Activated CD4-positive, alpha-beta T cell treated with anti-CD3 and anti-CD28 coated beads for 36 hours (primary cell): ENCODE data around the gene TAF5L. TPM values are rescaled to one million over a fixed set of nuclear protein-coding genes. Genes with fewer than 3 reads are reported as not detected.
"Not testable (repeated sequence)": the region's sequence is repeated elsewhere in the genome, so short reads cannot be mapped to it uniquely, and the experiment has no call there.

Experiments used
- ATAC-seq: fragments of 200-7000 bp; cut with Tn5 transposase; one replicate; pipeline ENCODE4 v1.10.0; 2021; ENCODE audit warnings: mild to moderate bottlenecking, moderate library complexity
- CTCF ChIA-PET: fragments of 350-600 bp; sonication (Branson Sonifier 250); formaldehyde crosslinking; loops from one replicate; lab custom pipeline; 2021; ENCODE audit warnings: antibody characterized with exemption; lab: Charles Lee
- POLR2A ChIA-PET: fragments of 350-600 bp; sonication (Branson Sonifier 250); formaldehyde crosslinking; loops from one replicate; lab custom pipeline; 2021; ENCODE audit warnings: antibody characterized with exemption, inconsistent platforms; lab: Charles Lee
- DNase-seq: peaks from one replicate; pipeline ENCODE4 v3.0.0-alpha.2; 2020
- H3K27ac Mint-ChIP-seq: one replicate; pipeline ENCODE4 v1.8.0; 2021; ENCODE audit warnings: mixed read lengths
- H3K27me3 Mint-ChIP-seq: one replicate; pipeline ENCODE4 v1.8.0; 2021; ENCODE audit warnings: mixed read lengths
- H3K36me3 Mint-ChIP-seq: one replicate; pipeline ENCODE4 v1.8.0; 2021; ENCODE audit warnings: low read depth, mixed read lengths
- H3K4me1 Mint-ChIP-seq: one replicate; pipeline ENCODE4 v1.8.0; 2021; ENCODE audit warnings: mixed read lengths
- H3K4me3 Mint-ChIP-seq: one replicate; pipeline ENCODE4 v1.8.0; 2021; ENCODE audit warnings: mild to moderate bottlenecking, moderate library complexity, mixed read lengths
- H3K9me3 Mint-ChIP-seq: one replicate; pipeline ENCODE4 v1.8.0; 2021; ENCODE audit warnings: low read depth, mixed read lengths
- intact Hi-C, 2 experiments: fragments of 100-400 bp; cut with DNase I in 1 of 2; cut with micrococcal nuclease in 1 of 2; formaldehyde crosslinking; loops; one replicate each; pipeline versions ENCODE4 v1.14.2 to v1.15.1; 2022 to 2024; cut with DNase I, micrococcal nuclease
- total RNA-seq, 2 experiments: library from RNA; stranded (reverse); gene quantifications; one replicate each; pipeline ENCODE4 v1.2.3, GENCODE V29; 2021

TAF5L gene
- total RNA-seq, 2 experiments from 2014 or later, result 16.5 to 17.6 TPM

GRCh38 chr1:229563701-229564100 lies 62.2 kb downstream of the TAF5L start:
- no peak for ATAC-seq
- H3K4me3 Mint-ChIP-seq, result no peak overlapping the region

GRCh38 chr1:229563241-229563640 lies 62.7 kb downstream of the TAF5L start:
- H3K4me1 Mint-ChIP-seq, result peaks cover 7% of the 10 kb centered on the region
- no peaks in the 10 kb centered on the region for H3K36me3 Mint-ChIP-seq
- ChIA-PET CTCF (interaction anchor here (1.2 kb wide), 1 partner anchor 33 kb away, joined by 3 read pairs; no protein-coding TSS in a partner anchor), POLR2A (no interaction called here)
- H3K27me3 Mint-ChIP-seq, result peaks cover 2% of the 10 kb centered on the region
- intact Hi-C loops, result no loop called here
- H3K27ac Mint-ChIP-seq, result no peak overlapping the region
- DNase-seq (no peak), ATAC-seq (no peak)
- H3K4me3 Mint-ChIP-seq, result no peak overlapping the region
- H3K9me3 Mint-ChIP-seq, result no peaks in the 10 kb centered on the region

More at GRCh38 chr1:229563701-229564100, 62.2 kb downstream of the TAF5L start:
- no peak overlapping the region for H3K27ac Mint-ChIP-seq
- H3K9me3 Mint-ChIP-seq, result no peaks in the 10 kb centered on the region
- DNase-seq, result no peak
- POLR2A ChIA-PET, result no interaction called here
- CTCF ChIA-PET, result interaction anchor here (1.2 kb wide), 1 partner anchor 33 kb away, joined by 3 read pairs; no protein-coding TSS in a partner anchor
- intact Hi-C loops, result no loop called here
- no peaks in the 10 kb centered on the region for H3K36me3 Mint-ChIP-seq
- H3K27me3 Mint-ChIP-seq, result peaks cover 2% of the 10 kb centered on the region
- H3K4me1 Mint-ChIP-seq, result peaks cover 7% of the 10 kb centered on the region

- Mint-ChIP-seq H3K27ac (no peak overlapping the region), H3K4me3 (no peak overlapping the region), H3K4me1 (peaks cover 7% of the 10 kb centered on the region), H3K36me3 (no peaks in the 10 kb centered on the region), H3K9me3 (no peaks in the 10 kb centered on the region), H3K27me3 (peaks cover 2% of the 10 kb centered on the region)
- ChIA-PET CTCF (no interaction called here), POLR2A (no interaction called here)
- DNase-seq, result no peak
- ATAC-seq, result no peak
- intact Hi-C loops, result no loop called here
These were observed 63.2 kb downstream of the TAF5L start for GRCh38 chr1:229562686-229563085.

GRCh38 chr1:229561141-229561540 lies 64.8 kb downstream of the TAF5L start:
- ChIA-PET POLR2A (interaction anchor here (0.6 kb wide), 1 partner anchor 1023 kb away, joined by 8 read pairs; no protein-coding TSS in a partner anchor), CTCF (no interaction called here)
- ATAC-seq (no peak), DNase-seq (no peak)
- Mint-ChIP-seq H3K4me3 (no peak overlapping the region), H3K27me3 (no peaks in the 10 kb centered on the region), H3K4me1 (peaks cover 20% of the 10 kb centered on the region), H3K27ac (no peak overlapping the region), H3K9me3 (no peaks in the 10 kb centered on the region), H3K36me3 (no peaks in the 10 kb centered on the region)
- intact Hi-C loops, result no loop called here

- intact Hi-C loops, H3K27ac Mint-ChIP-seq, H3K9me3 Mint-ChIP-seq, H3K27me3 Mint-ChIP-seq, ATAC-seq, H3K36me3 Mint-ChIP-seq, DNase-seq, CTCF ChIA-PET, POLR2A ChIA-PET: not testable (repeated sequence)
- H3K4me1 Mint-ChIP-seq, result peaks cover 27% of the 10 kb centered on the region
- H3K4me3 Mint-ChIP-seq, result peak overlapping the region; percentile 84
These were observed 65.8 kb downstream of the TAF5L start for GRCh38 chr1:229560124-229560523.

- Mint-ChIP-seq H3K4me1 (peaks cover 31% of the 10 kb centered on the region), H3K27ac (peak overlapping the region; percentile 75), H3K4me3 (peak overlapping the region; percentile 84)
- H3K36me3 Mint-ChIP-seq, H3K9me3 Mint-ChIP-seq, H3K27me3 Mint-ChIP-seq, ATAC-seq: not testable (repeated sequence)
- DNase-seq, result peak; percentile 20
- POLR2A ChIA-PET, result interaction anchor here (1.2 to 2.2 kb wide), 3 partner anchors 51 to 67 kb away, joined by 3 to 7 read pairs (median 4); partner anchors contain the start of genes NUP133, TAF5L and URB2
- CTCF ChIA-PET, result interaction anchor here (0.6 to 1.3 kb wide), 8 partner anchors 11 to 293 kb away, joined by 3 to 6 read pairs (median 4); no protein-coding TSS in a partner anchor
- intact Hi-C loops, result loop anchor here (1.0 to 5.0 kb wide), 9 partner anchors 48 to 1083 kb away; partner anchors contain the start of genes TAF5L (in 2 of the 2), URB2 (in 2 of the 2), CCSAP (in 1 of the 2) and COG2 (in 1 of the 2)
These were observed 66.6 kb downstream of the TAF5L start for GRCh38 chr1:229559336-229559801.

- Mint-ChIP-seq H3K36me3 (no peaks in the 10 kb centered on the region), H3K9me3 (no peaks in the 10 kb centered on the region), H3K4me1 (peaks cover 34% of the 10 kb centered on the region), H3K27me3 (no peaks in the 10 kb centered on the region), H3K27ac (peak within 1 kb of the TSS; percentile 89), H3K4me3 (peak within 1 kb of the TSS; percentile 86)
- POLR2A ChIA-PET, result interaction anchor here (0.6 to 2.2 kb wide), 4 partner anchors 21 to 68 kb away, joined by 3 to 7 read pairs (median 5); partner anchors contain the start of genes NUP133, TAF5L and URB2
- intact Hi-C loops, result loop anchor here (1.0 to 5.0 kb wide), 14 partner anchors 16 to 1084 kb away; partner anchors contain the start of genes NUP133 (in 2 of the 2), TAF5L (in 2 of the 2), URB2 (in 2 of the 2) and CCSAP (in 1 of the 2)
- CTCF ChIA-PET, result interaction anchor here (0.6 to 1.3 kb wide), 10 partner anchors 11 to 292 kb away, joined by 3 to 6 read pairs (median 3); no protein-coding TSS in a partner anchor
- peak; percentile 83 for ATAC-seq
- DNase-seq, result peak; percentile 94
These were observed 67.2 kb downstream of the TAF5L start, which contains the start of gene ABCB10 for GRCh38 chr1:229558460-229559335. Gene ABCB10 (minus strand): TSS chr1:229558707. CDS start chr1:229558652, 55 bp downstream.

- Mint-ChIP-seq H3K4me1 (peaks cover 38% of the 10 kb centered on the region), H3K4me3 (peak overlapping the region; percentile 86), H3K27me3 (no peaks in the 10 kb centered on the region), H3K27ac (peak overlapping the region; percentile 89), H3K9me3 (no peaks in the 10 kb centered on the region), H3K36me3 (no peaks in the 10 kb centered on the region)
- intact Hi-C loops, result loop anchor here (1.0 to 5.0 kb wide), 11 partner anchors 16 to 754 kb away; partner anchors contain the start of genes NUP133 (in 2 of the 2), CCSAP (in 1 of the 2) and RAB4A (in 1 of the 2)
- ChIA-PET POLR2A (interaction anchor here (1.2 to 2.2 kb wide), 3 partner anchors 49 to 69 kb away, joined by 3 to 7 read pairs (median 4); partner anchors contain the start of genes NUP133, TAF5L and URB2), CTCF (interaction anchor here (0.6 to 1.6 kb wide), 9 partner anchors 12 to 209 kb away, joined by 3 to 6 read pairs (median 3); no protein-coding TSS in a partner anchor)
- peak; percentile 54 for DNase-seq
- ATAC-seq, result peak; percentile 6
These were observed 68.0 kb downstream of the TAF5L start for GRCh38 chr1:229557913-229558414.

- ChIA-PET CTCF (interaction anchor here (1.2 to 1.6 kb wide), 4 partner anchors 12 to 54 kb away, joined by 3 to 4 read pairs (median 4); no protein-coding TSS in a partner anchor), POLR2A (interaction anchor here (0.6 to 2.2 kb wide), 2 partner anchors 49 to 746 kb away, joined by 3 to 7 read pairs; partner anchors contain the start of gene NUP133)
- intact Hi-C loops, result loop anchor here (5.0 kb wide), 3 partner anchors 50 to 755 kb away; no protein-coding TSS in a partner anchor
- ATAC-seq (no peak), DNase-seq (peak; percentile 23)
- Mint-ChIP-seq H3K4me3 (peak overlapping the region; percentile 86), H3K9me3 (no peaks in the 10 kb centered on the region), H3K27me3 (no peaks in the 10 kb centered on the region), H3K36me3 (no peaks in the 10 kb centered on the region), H3K27ac (peak overlapping the region; percentile 89), H3K4me1 (peaks cover 41% of the 10 kb centered on the region)
These were observed 68.6 kb downstream of the TAF5L start for GRCh38 chr1:229557200-229557850.

- H3K36me3 Mint-ChIP-seq, result no peaks in the 10 kb centered on the region
- ChIA-PET POLR2A (interaction anchor here (0.5 kb wide), 1 partner anchor 216 kb away, joined by 6 read pairs; no protein-coding TSS in a partner anchor), CTCF (no interaction called here)
- no peak overlapping the region for H3K4me3 Mint-ChIP-seq
- DNase-seq (no peak), ATAC-seq (no peak)
- H3K27ac Mint-ChIP-seq, result no peak overlapping the region
- intact Hi-C loops, result loop anchor here (5.0 kb wide), 3 partner anchors 52 to 757 kb away; no protein-coding TSS in a partner anchor
- no peaks in the 10 kb centered on the region for H3K9me3 Mint-ChIP-seq
- H3K27me3 Mint-ChIP-seq, result no peaks in the 10 kb centered on the region
- peaks cover 46% of the 10 kb centered on the region for H3K4me1 Mint-ChIP-seq
These were observed 70.9 kb downstream of the TAF5L start for GRCh38 chr1:229554886-229555621.
